Esophagus squamous epithelium (tissue), 5 donors: ENCODE data around the gene ULK4. TPM values are rescaled to one million over a fixed set of nuclear protein-coding genes. Genes with fewer than 3 reads are reported as not detected.
"Not testable (repeated sequence)": the region's sequence is repeated elsewhere in the genome, so short reads cannot be mapped to it uniquely, and the experiment has no call there.

Source experiments
- DNase-seq: peaks from one replicate; lab custom pipeline; 2025; lab: John Stamatoyannopoulos, UW
- H3K27ac ChIP-seq, 4 donors: fragments of 200-600 bp; sonication (generic); one replicate each; pipeline ENCODE4 v1.5.1; 2016 to 2019; ENCODE audit warnings: mild to moderate bottlenecking in 1 of 4
- H3K27me3 ChIP-seq, 4 donors: fragments of 200-600 bp; sonication (generic); 1 replicate in 3 of 4; 2 replicates in 1 of 4; pipeline versions ENCODE4 v1.5.1 to v1.6.0; 2017 to 2021; ENCODE audit warnings: antibody characterized with exemption in 1 of 4
- H3K36me3 ChIP-seq, 3 donors: fragments of 200-600 bp; sonication (generic); one replicate each; pipeline ENCODE4 v1.5.1; 2016 to 2019
- H3K4me1 ChIP-seq, 3 donors: fragments of 200-600 bp; sonication (generic); one replicate each; pipeline ENCODE4 v1.5.1; 2017 to 2019
- H3K4me3 ChIP-seq, 4 donors: fragments of 200-600 bp; sonication (generic); 1 replicate in 3 of 4; 2 replicates in 1 of 4; pipeline ENCODE4 v1.5.1; 2016 to 2019; ENCODE audit warnings: mild to moderate bottlenecking in 2 of 4, moderate library complexity in 1 of 4
- H3K9me3 ChIP-seq, 3 donors: fragments of 200-600 bp; sonication (generic); one replicate each; pipeline ENCODE4 v1.5.1; 2016 to 2019
- POLR2A ChIP-seq, 4 donors: fragments of 450-650 bp; IDR thresholded peaks; one replicate each; pipeline ENCODE4 v1.6.1; 2017; ENCODE audit warnings: antibody characterized with exemption in 4 of 4, mild to moderate bottlenecking in 4 of 4, moderate library complexity in 3 of 4
- WGBS, 2 donors: methylation state at CpG; one replicate each; pipeline ENCODE4 v1.1.5; 2018; 5-methylcytosine and 5-hydroxymethylcytosine counted together
- intact Hi-C: fragments of 100-400 bp; cut with DNase I; formaldehyde crosslinking; loops from one replicate; pipeline ENCODE4 v1.15.0; 2022
- total RNA-seq, 4 donors: library from RNA; depleted of rRNA; stranded (reverse); fragments of >200 nt; gene quantifications; one replicate each; pipeline ENCODE4 v1.1.0, GENCODE V29; 2016
- TF ChIP-seq, protein P1 (sequence below), 6 experiments: fragments of 450-650 bp in 4 of 6; fragments of 200-600 bp in 2 of 6; sonication (generic) in 2 of 6; IDR thresholded peaks; one replicate each; pipeline ENCODE4 v1.5.1; 2016 to 2019; ENCODE audit warnings: antibody characterized with exemption in 6 of 6, mild to moderate bottlenecking in 4 of 6, moderate library complexity in 4 of 6
- donor health status: DM: yes; HTN: yes; CAD: no.

ULK4 gene
- total RNA-seq, 4 donors from 2014 or later: 2.2 to 11.4 (median 7.9) TPM

DNA sequence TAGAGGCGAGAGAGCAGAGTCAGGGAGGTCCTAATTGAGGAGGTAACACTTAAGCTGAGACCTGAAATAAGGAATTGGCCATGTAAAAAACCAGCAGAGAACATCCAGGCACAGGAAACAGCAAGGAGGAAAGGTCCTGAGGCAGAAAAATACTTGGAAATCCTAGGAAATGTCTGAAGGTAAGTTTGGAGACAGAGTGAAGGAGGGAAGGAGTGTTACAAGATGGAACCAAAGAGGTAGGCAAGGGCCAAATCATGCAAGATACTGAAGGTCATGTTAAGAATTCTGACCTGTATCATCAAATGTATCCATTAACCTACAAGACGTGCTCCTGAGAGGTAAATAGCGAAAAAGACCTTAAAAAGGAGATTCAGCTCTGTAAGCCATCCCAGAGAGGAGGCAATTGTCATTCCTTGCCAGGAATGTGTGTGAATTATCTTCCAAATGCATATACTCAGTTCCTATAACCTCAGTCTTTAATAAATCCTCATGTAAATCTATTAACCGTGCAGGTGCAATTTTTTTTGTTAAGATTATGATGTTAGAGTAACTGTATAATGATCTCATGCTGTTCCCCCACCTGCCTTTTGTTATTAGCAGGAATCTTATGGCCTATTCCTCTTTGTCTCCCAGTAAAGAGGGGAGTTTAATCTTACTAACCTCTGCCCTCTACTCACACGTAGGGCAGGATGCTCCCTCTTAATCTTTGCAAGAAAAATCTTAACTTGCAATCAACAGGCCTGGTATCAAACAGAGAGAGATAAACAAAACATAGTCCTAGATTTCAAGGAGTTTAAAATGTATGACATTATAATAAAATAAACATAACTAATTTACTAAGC lies 166.9 kb downstream of the ULK4 start:
- H3K27me3 ChIP-seq: no peaks in the 10 kb centered on the region
- no peaks in the 10 kb centered on the region for H3K9me3 ChIP-seq
- TF ChIP-seq, protein P1, sequence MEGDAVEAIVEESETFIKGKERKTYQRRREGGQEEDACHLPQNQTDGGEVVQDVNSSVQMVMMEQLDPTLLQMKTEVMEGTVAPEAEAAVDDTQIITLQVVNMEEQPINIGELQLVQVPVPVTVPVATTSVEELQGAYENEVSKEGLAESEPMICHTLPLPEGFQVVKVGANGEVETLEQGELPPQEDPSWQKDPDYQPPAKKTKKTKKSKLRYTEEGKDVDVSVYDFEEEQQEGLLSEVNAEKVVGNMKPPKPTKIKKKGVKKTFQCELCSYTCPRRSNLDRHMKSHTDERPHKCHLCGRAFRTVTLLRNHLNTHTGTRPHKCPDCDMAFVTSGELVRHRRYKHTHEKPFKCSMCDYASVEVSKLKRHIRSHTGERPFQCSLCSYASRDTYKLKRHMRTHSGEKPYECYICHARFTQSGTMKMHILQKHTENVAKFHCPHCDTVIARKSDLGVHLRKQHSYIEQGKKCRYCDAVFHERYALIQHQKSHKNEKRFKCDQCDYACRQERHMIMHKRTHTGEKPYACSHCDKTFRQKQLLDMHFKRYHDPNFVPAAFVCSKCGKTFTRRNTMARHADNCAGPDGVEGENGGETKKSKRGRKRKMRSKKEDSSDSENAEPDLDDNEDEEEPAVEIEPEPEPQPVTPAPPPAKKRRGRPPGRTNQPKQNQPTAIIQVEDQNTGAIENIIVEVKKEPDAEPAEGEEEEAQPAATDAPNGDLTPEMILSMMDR (IDR thresholded peaks at IDR 0.05): no peak
- no peak for TF ChIP-seq POLR2A (IDR thresholded peaks at IDR 0.05)
- WGBS, 2 donors: 79 to 86% methylated on average over 5 of the region's 5 CpGs
- H3K27ac ChIP-seq: no peak overlapping the region
- peaks cover 0 to 5% (median 0%) of the 10 kb centered on the region in 3 donors for H3K4me1 ChIP-seq
- intact Hi-C loops: no loop called here
- H3K36me3 ChIP-seq: no peaks in the 10 kb centered on the region
- no peak overlapping the region for H3K4me3 ChIP-seq
- DNase-seq: no peak

DNA sequence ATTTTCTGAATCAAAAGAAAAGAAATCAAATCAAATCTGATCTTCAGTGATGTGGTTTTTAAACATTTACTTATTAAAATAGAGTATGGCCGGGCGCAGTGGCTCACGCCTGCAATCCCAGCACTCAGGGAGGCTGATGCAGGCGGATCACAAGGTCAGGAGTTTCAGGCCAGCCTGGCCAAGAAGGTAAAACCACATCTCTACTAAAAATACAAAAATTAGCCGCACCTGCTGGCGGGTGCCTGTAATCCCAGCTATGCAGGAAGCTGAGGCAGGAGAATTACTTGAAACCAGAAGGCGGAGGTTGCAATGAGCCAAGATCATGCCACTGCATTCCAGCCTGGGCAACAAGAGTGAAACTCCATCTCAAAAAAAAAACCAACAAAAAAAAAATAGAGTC lies 169.1 kb downstream of the ULK4 start:
- Histone ChIP-seq H3K27me3 (no peaks in the 10 kb centered on the region), H3K9me3 (no peaks in the 10 kb centered on the region), H3K4me1 (peaks cover 0 to 19% (median 0%) of the 10 kb centered on the region in 3 donors), H3K27ac (no peak overlapping the region), H3K36me3 (no peaks in the 10 kb centered on the region), H3K4me3 (no peak overlapping the region)
- no peak for DNase-seq
- TF ChIP-seq, protein P1 (IDR thresholded peaks at IDR 0.05): no peak
- TF ChIP-seq POLR2A (IDR thresholded peaks at IDR 0.05): no peak
- 89 to 93% methylated on average over 7 of the region's 7 CpGs for WGBS, 2 donors
- intact Hi-C loops: no loop called here

DNA sequence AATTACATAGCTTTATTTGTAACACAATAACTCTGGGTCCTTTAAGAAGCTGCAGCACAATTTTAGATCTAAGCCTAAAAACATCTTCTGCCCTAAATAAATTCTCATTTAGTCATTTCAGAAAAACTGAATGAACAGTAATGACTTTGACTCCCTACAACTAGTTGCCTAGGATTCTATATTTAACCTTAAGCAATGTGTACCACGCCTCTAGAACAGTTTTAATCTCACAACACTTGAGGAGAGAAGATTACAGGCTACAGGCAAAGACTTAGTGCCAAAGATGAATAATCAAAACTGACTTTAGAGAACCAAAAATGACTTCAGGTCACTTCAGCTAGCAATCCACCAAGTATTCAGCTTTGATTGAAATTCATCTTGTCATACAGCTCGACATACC lies 192.8 kb downstream of the ULK4 start:
- WGBS, 2 donors: 75 to 79% methylated on average over 2 of the region's 2 CpGs
- no peaks in the 10 kb centered on the region for H3K36me3 ChIP-seq

DNA sequence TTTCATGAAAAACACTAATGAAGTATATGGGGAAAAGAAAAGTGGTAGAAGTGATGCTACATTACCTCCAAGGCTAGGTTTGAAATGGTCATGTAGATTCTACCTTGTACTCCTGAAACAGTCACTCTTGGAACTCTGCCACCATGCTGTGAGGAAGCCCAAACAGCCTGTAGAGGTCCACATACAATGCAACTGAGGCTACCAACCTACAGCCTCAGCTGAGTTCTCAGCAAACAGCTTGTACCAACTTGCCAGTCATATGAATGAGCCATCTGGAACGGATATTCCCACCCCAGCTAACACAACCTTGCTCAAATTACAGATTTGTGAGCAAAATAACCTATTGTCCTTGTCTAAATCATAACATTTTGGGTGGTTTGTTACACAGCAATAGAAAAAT lies 193.5 kb downstream of the ULK4 start:
- Histone ChIP-seq H3K27me3 (no peaks in the 10 kb centered on the region), H3K9me3 (no peaks in the 10 kb centered on the region), H3K4me3 (no peak overlapping the region), H3K36me3 (no peaks in the 10 kb centered on the region), H3K27ac (no peak overlapping the region), H3K4me1 (no peaks in the 10 kb centered on the region)
- WGBS, 2 donors: 40 to 55% methylated on average over 1 of the region's 1 CpG
- no peak for TF ChIP-seq POLR2A (IDR thresholded peaks at IDR 0.05)
- TF ChIP-seq, protein P1 (IDR thresholded peaks at IDR 0.05): no peak
- intact Hi-C loops: no loop called here
- DNase-seq: no peak

More for the DNA sequence above, 192.8 kb downstream of the ULK4 start:
- no peaks in the 10 kb centered on the region for H3K4me1 ChIP-seq
- intact Hi-C loops: no loop called here
- no peaks in the 10 kb centered on the region for H3K9me3 ChIP-seq
- no peaks in the 10 kb centered on the region for H3K27me3 ChIP-seq
- H3K4me3 ChIP-seq: no peak overlapping the region
- H3K27ac ChIP-seq: no peak overlapping the region
- TF ChIP-seq, protein P1 (IDR thresholded peaks at IDR 0.05): no peak
- DNase-seq: no peak

DNA sequence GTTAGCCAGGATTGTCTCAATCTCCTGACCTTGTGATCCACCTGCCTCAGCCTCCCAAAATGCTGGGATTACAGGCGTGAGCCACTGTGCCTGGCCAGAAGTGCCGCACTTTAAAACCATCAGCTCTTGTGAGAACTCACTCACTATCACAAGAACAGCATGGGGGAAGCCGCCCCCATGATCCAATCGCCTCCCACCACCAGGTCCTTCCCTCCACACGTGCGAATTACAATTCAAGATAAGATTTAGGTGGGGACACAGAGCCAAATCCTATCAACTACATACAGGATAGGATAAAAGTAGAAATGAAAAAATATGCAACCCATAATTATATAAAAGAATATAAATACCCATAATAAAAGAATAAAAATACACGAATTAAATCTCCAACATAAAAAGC lies 199.0 kb downstream of the ULK4 start:
- H3K9me3 ChIP-seq, H3K27ac ChIP-seq, H3K36me3 ChIP-seq, H3K4me1 ChIP-seq, H3K27me3 ChIP-seq, DNase-seq, intact Hi-C loops, H3K4me3 ChIP-seq: not testable (repeated sequence)
- WGBS, 2 donors: 86 to 89% methylated on average over 2 to 7 of the region's 7 CpGs
